Spinal cord (tissue), 10 donors: ENCODE measurements around the gene GSTO1. TPM values are rescaled to one million over a fixed set of nuclear protein-coding genes. Genes with fewer than 3 reads are reported as not detected.

ENCODE experiments used
- DNase-seq, 6 donors: peaks; one replicate each; pipeline versions ENCODE4 v3.0.0 to v3.0.0-alpha.2; 2013 to 2015; ENCODE audit warnings: low spot score in 6 of 6, low read depth in 4 of 6
- H3K27ac ChIP-seq: one replicate; pipeline ENCODE4 v1.5.1; 2013; ENCODE audit warnings: low read depth, low read length, control low read depth
- H3K27me3 ChIP-seq: one replicate; pipeline ENCODE4 v1.6.1; 2013; ENCODE audit warnings: low read length; ENCODE audit not compliant: control insufficient read depth, insufficient read depth
- H3K36me3 ChIP-seq: one replicate; pipeline ENCODE4 v1.6.1; 2013; ENCODE audit warnings: low read length; ENCODE audit not compliant: control insufficient read depth, insufficient read depth
- H3K4me1 ChIP-seq: one replicate; pipeline ENCODE4 v1.6.1; 2013; ENCODE audit warnings: low read length; ENCODE audit not compliant: control insufficient read depth, insufficient read depth
- H3K4me3 ChIP-seq: one replicate; pipeline ENCODE4 v1.5.1; 2013; ENCODE audit warnings: low read depth, low read length, control low read depth
- H3K9me3 ChIP-seq: one replicate; pipeline ENCODE4 v1.6.1; 2013; ENCODE audit warnings: low read length; ENCODE audit not compliant: control insufficient read depth, insufficient read depth
- WGBS: methylation state at CpG from one replicate; pipeline ENCODE4 v1.1.5; 2013; ENCODE audit warnings: missing lambda C conversion rate; ENCODE audit not compliant: insufficient coverage; 5-methylcytosine and 5-hydroxymethylcytosine counted together
- long read RNA-seq, 4 donors: transcript quantifications; one replicate each; lab custom pipeline, GENCODE V29; 2026
- polyA plus RNA-seq, 2 donors: library from polyadenylated mRNA; unstranded; fragments of 120-200 nt; gene quantifications; one replicate each; pipeline ENCODE4 v1.2.1, GENCODE V29; 2013; ENCODE audit not compliant: insufficient read length in 2 of 2
- total RNA-seq, 2 donors: library from RNA; depleted of rRNA in 1 of 2; stranded (reverse); fragments of 120-200 nt in 1 of 2; fragments of >200 nt in 1 of 2; gene quantifications; one replicate each; pipeline versions ENCODE4 v1.2.3 to v1.2.4, GENCODE V29; 2013 to 2014
- donor health status: healthy.

The GSTO1 gene
- total RNA-seq (10 to 100 TPM; 61.2 to 65.6 TPM), polyA plus RNA-seq (10 to 100 TPM; 45.9 to 52.3 TPM)
- long read RNA-seq, donor 1, transcript GSTO1-202 (6 exons, 972 nt) = major isoform, 24 of 31 reads
- long read RNA-seq, donor 1, transcript GSTO1-204 (5 exons, 829 nt) = minor isoform, 6 of 31 reads
- long read RNA-seq, donor 1, partial matches to known transcripts = 0 of 31 reads
- long read RNA-seq, donor 1, other reads (novel, unspliced or antisense) = 0 of 31 reads
- long read RNA-seq, donor 2, transcript GSTO1-202 (6 exons, 972 nt) = major isoform, 18 of 18 reads
- long read RNA-seq, donor 2, partial matches to known transcripts = 0 of 18 reads
- long read RNA-seq, donor 2, other reads (novel, unspliced or antisense) = 0 of 18 reads
- long read RNA-seq, donor 3, transcript GSTO1-202 (6 exons, 972 nt) = major isoform, 18 of 21 reads
- long read RNA-seq, donor 3, partial matches to known transcripts = 0 of 21 reads
- long read RNA-seq, donor 3, other reads (novel, unspliced or antisense) = 0 of 21 reads
- long read RNA-seq, donor 4, transcript GSTO1-202 (6 exons, 972 nt) = major isoform, 117 of 181 reads
- long read RNA-seq, donor 4, transcript GSTO1-204 (5 exons, 829 nt) = minor isoform, 27 of 181 reads
- long read RNA-seq, donor 4, partial matches to known transcripts = 19 of 181 reads
- long read RNA-seq, donor 4, other reads (novel, unspliced or antisense) = 17 of 181 reads

DNA sequence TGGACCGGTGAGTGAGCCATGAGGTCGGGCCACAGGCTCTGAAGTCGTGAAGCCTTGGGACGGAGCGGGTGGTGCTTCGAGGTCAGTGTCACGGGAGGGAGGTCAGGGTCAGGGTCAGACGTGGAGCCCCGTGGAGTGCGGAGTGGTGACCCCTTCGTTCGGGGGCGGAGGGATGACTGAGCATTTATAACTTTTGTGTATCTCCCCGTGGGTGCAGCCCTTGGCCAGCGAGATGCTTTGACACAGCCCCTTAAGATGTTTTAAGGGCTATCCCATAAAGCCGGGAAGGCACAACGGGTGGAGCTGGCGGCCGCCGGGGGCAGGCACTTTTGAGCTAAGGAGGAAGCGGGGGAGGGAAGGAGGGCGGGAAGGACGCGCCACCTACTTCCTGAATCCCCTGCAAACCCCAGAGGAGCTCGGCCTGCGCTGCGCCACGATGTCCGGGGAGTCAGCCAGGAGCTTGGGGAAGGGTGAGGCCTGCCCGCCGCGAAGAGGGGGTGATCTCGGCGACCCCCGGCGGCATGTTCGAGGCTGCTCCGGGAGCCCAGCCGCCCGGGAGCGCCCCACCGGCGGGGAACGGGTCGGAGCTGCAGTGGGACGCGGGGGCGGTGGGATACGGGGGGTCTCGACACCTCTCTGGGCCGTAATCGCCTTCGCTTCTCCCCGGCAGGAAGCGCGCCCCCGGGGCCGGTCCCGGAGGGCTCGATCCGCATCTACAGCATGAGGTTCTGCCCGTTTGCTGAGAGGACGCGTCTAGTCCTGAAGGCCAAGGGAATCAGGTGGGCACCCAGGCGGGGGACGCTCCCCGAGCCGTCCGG lies at the start of gene GSTO1:
Gene GSTO1, plus strand, starts transcription at position 400 of the 818 bp plus-strand sequence. Its CDS starts 37 bp downstream, at position 437.
- peaks cover 2% of the 10 kb centered on the region for H3K27me3 ChIP-seq
- WGBS = under 1% methylated on average over 69 of the region's 69 CpGs
- no peaks in the 10 kb centered on the region for H3K9me3 ChIP-seq
- peak within 1 kb of the TSS; percentile 76 for H3K4me3 ChIP-seq
- peak in 2 of 6 donors; percentile 57 to 75 for DNase-seq
- H3K36me3 ChIP-seq = peaks cover 5% of the 10 kb centered on the region
- H3K4me1 ChIP-seq = peaks cover 5% of the 10 kb centered on the region
- peak within 1 kb of the TSS; percentile 85 for H3K27ac ChIP-seq

DNA sequence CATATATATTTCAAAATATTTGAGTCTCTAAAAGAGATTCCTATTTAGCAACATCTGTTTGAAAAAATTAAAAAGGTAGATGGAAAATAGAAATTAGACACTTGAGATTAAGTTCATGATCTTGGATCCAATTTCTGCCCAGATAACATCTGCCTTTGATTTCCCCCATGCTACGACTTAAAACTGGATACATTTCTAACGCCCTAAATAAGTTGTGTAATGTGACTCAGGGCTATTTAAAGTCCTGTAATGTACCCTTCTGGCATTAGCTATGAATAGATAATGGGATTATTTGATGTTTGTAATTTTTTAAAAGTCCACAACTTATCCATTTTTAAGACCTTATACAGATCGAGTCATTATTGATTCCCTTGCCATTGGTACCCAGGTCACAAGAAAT lies 46.0 kb upstream of the GSTO1 start:
- Histone ChIP-seq H3K4me1 (no peaks in the 10 kb centered on the region), H3K27me3 (no peaks in the 10 kb centered on the region), H3K4me3 (no peak overlapping the region), H3K9me3 (no peaks in the 10 kb centered on the region), H3K27ac (no peak overlapping the region), H3K36me3 (no peaks in the 10 kb centered on the region)
- peak in 1 of 6 donors; percentile 23 for DNase-seq
- WGBS = no CpG with 5 or more reads among the region's 3 CpGs

DNA sequence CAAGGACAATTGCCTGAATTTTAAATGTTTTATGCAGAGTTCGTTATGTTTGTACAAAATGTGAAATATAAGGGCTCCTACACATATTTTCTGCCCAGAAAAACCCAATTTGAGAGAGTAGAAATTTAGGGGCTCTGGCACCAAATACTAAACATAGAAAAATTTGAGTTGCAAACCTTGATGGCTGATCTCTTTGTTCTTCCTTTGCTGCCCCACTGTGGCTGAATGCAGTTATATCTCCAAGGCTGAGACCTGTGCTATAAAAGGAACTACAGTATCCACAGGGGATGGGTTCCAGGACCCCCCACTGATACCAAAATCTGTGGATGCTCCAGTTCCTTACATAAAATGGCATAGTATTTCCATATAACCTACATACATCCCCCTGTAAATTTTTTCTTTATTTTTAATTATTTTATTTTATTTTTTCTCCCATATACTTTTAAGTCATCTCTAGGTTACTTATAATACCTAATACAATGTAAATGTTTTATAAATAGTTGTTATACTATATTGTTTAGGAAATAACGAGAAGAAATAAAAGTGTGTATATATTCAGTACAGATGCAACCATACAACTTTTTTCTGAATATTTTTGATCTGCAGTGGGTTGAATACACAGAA lies 45.0 kb upstream of the GSTO1 start:
- DNase-seq = peak in 5 of 6 donors; percentile 42 to 93 (median 54)
- WGBS = no CpG with 5 or more reads among the region's 2 CpGs
- H3K4me1 ChIP-seq = no peaks in the 10 kb centered on the region
- H3K9me3 ChIP-seq = no peaks in the 10 kb centered on the region
- no peak overlapping the region for H3K27ac ChIP-seq
- H3K4me3 ChIP-seq = no peak overlapping the region
- no peaks in the 10 kb centered on the region for H3K36me3 ChIP-seq
- H3K27me3 ChIP-seq = no peaks in the 10 kb centered on the region

DNA sequence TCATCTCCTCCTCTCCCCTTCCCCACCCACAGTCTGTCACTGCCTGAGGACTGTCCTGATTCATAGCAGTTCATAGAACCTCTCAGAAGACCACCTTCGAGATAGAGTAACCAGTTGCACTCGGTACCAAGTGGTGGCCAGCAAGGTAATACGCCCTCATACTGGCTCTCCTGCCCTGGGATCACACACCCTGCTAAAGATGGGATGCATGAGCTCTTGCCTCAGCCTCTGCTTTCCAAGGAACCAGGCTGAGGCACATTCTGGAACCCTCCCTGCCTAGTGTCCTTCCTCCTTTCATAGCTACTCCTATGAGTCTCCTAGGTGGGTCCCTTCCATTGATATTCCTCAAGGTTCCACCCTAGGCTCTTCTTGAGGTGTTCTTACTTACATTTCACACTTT lies 38.1 kb upstream of the GSTO1 start:
- no peaks in the 10 kb centered on the region for H3K4me1 ChIP-seq
- no peak overlapping the region for H3K27ac ChIP-seq
- H3K9me3 ChIP-seq = no peaks in the 10 kb centered on the region
- no peak overlapping the region for H3K4me3 ChIP-seq
- H3K27me3 ChIP-seq = no peaks in the 10 kb centered on the region
- H3K36me3 ChIP-seq = no peaks in the 10 kb centered on the region
- 91% methylated on average over 3 of the region's 3 CpGs for WGBS
- no peak for DNase-seq

DNA sequence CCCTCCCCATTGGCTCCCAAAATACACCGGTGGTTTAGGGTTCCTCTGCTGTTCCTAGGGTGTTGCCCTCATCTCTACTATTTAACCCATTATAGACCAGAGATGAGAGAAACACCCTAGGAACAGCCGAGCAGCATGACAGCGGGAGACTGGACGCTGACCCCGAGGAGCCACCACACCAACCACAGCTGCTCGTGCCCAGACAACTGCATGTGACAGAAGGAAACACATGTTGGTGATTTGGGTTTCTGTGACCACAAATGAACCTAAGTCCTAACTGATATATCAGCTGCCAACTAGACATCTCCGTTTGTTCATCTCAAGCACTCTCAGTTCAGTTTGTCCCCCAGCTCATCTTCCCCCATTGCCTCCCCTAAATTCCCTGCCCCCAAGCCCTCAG lies 35.9 kb upstream of the GSTO1 start:
- Histone ChIP-seq H3K9me3 (no peaks in the 10 kb centered on the region), H3K27me3 (no peaks in the 10 kb centered on the region), H3K4me3 (no peak overlapping the region), H3K27ac (no peak overlapping the region), H3K4me1 (no peaks in the 10 kb centered on the region), H3K36me3 (no peaks in the 10 kb centered on the region)
- no peak for DNase-seq
- WGBS = 67% methylated on average over 5 of the region's 7 CpGs

DNA sequence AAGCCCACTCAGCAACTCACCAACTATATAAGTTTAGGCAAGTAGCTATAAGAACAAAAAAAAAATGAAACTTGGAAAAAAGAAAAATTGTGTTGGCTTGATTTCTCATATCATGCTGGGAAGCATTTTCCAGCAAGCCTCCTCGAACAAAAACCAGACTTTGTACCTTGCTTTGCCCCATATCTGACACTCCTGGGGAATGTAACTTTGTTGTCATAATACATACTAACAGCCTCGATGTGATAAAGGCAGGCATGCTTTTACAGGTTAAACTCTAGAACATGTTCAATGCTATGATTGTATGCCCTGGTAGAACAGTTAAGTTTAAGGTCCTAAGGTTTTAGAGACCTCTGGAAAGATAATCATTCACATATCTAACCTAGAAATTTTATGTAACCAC lies 34.2 kb upstream of the GSTO1 start:
- Histone ChIP-seq H3K9me3 (no peaks in the 10 kb centered on the region), H3K36me3 (no peaks in the 10 kb centered on the region), H3K4me3 (no peak overlapping the region), H3K4me1 (no peaks in the 10 kb centered on the region), H3K27ac (no peak overlapping the region), H3K27me3 (no peaks in the 10 kb centered on the region)
- WGBS = no CpG with 5 or more reads among the region's 2 CpGs
- no peak for DNase-seq

DNA sequence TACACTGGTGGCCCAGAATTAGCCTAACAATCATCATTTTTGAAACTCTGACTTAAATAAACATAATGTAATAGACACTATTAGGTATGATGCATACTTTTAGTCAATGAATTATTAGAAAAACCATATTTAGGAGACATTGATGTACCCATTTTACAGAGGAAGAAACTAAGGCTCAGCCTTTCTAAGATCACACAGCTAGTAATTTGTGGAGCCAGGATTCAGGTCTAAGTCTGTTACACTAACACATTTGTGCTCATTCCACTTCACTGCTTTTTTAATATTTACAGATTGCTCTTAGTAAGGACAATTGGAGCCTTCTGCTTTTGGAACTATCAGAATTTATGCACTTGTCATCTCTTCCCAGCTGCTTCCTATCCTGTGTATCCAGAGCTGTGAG lies 31.4 kb upstream of the GSTO1 start:
- H3K27me3 ChIP-seq = no peaks in the 10 kb centered on the region
- H3K9me3 ChIP-seq = no peaks in the 10 kb centered on the region
- H3K4me3 ChIP-seq = no peak overlapping the region
- no peak overlapping the region for H3K27ac ChIP-seq
- H3K36me3 ChIP-seq = no peaks in the 10 kb centered on the region
- no peak for DNase-seq
- no peaks in the 10 kb centered on the region for H3K4me1 ChIP-seq

DNA sequence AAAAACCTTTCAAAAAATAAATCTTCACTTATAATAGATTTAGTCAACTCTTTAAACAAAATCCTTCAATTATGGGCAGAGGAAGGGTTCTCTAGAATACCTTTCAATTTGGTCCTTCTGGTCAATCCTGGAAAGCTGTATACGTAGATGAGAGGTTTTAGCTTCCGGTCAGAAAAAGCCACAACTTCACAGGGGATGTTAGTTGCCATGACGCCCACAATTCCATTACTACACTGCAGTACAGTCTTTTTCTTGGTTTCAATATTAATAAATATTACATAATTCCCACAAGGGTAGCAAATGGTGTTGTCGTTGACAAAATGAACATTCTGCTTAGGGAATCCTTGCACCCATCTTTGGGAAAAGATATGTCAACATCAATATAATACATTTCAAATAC lies 24.2 kb upstream of the GSTO1 start:
- peaks cover 6% of the 10 kb centered on the region for H3K9me3 ChIP-seq
- WGBS = no CpG with 5 or more reads among the region's 4 CpGs
- H3K27me3 ChIP-seq = no peaks in the 10 kb centered on the region
- H3K36me3 ChIP-seq = no peaks in the 10 kb centered on the region
- no peak for DNase-seq
- peaks cover 11% of the 10 kb centered on the region for H3K4me1 ChIP-seq
- H3K4me3 ChIP-seq = no peak overlapping the region
- no peak overlapping the region for H3K27ac ChIP-seq
